Nephron (organoid): ENCODE data around the gene CYBA.

Experiments
- H3K27ac Mint-ChIP-seq, 3 experiments: 2 replicates each; pipeline ENCODE4 v1.8.0; 2020; ENCODE audit warnings: mixed read lengths in 3 of 3, mild to moderate bottlenecking in 2 of 3, moderate library complexity in 1 of 3
- H3K27me3 Mint-ChIP-seq: 2 replicates; pipeline ENCODE4 v1.8.0; 2021; ENCODE audit warnings: low read depth, mild to moderate bottlenecking, moderate library complexity, mixed read lengths
- H3K36me3 Mint-ChIP-seq: 2 replicates; pipeline ENCODE4 v1.8.0; 2020; ENCODE audit warnings: low read depth, mixed read lengths
- H3K4me1 Mint-ChIP-seq: 2 replicates; pipeline ENCODE4 v1.8.0; 2020; ENCODE audit warnings: mixed read lengths
- H3K4me3 Mint-ChIP-seq, 3 experiments: 2 replicates each; pipeline ENCODE4 v1.8.0; 2020; ENCODE audit warnings: mild to moderate bottlenecking in 3 of 3, mixed read lengths in 3 of 3, moderate library complexity in 2 of 3
- H3K9me3 Mint-ChIP-seq: 2 replicates; pipeline ENCODE4 v1.8.0; 2020; ENCODE audit warnings: mixed read lengths
- TF ChIP-seq, protein P1 (sequence below), 3 experiments: fragments of 200-600 bp; sonication (generic); IDR thresholded peaks; one replicate each; pipeline ENCODE4 v1.5.0; 2021; ENCODE audit warnings: antibody characterized with exemption in 3 of 3; ENCODE audit not compliant: unreplicated experiment in 3 of 3

CYBA gene

DNA sequence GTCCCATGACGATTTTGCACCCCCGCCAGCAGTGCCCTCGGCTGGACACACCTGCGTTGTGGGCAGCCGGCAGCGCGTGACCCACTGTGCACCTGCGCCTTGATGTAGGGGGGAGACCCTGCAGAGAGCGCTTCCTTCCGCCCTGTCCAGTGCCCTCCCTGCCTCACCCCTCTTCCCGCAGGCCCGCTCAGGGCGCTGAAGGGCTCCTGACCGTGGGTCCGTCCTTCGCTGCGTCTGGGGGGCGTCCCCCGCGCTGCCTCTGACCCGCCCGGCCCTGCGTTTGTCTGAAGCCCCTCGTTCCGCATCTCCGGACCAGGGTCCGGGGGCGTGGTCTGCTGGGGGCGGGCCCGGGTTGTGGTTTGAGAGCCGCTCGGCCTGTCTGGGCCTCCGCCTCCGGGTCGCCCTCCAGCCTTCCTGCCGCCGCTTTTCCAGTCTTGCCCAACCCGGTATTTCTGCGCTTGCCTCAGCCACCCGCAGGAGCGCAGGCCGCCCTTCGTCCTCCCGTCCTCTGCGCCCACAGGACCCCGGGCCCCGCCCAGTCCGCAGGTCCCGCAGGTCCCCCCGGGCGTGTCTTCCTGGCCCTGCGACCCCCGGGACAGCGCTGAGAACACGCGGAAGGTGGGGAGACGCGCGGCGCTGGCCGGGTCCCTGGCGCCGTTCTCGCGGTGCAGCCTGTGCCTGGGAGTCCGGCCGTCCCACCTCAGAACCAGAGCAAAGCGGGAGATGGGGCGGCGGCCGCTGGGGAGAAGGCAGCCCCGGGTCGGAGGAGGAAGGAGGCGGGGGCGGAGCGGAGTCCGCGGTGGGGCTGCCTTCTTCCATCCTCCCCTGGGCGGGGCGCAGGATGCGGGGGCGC lies 16.5 kb downstream of the CYBA start:
- TF ChIP-seq, protein P1, sequence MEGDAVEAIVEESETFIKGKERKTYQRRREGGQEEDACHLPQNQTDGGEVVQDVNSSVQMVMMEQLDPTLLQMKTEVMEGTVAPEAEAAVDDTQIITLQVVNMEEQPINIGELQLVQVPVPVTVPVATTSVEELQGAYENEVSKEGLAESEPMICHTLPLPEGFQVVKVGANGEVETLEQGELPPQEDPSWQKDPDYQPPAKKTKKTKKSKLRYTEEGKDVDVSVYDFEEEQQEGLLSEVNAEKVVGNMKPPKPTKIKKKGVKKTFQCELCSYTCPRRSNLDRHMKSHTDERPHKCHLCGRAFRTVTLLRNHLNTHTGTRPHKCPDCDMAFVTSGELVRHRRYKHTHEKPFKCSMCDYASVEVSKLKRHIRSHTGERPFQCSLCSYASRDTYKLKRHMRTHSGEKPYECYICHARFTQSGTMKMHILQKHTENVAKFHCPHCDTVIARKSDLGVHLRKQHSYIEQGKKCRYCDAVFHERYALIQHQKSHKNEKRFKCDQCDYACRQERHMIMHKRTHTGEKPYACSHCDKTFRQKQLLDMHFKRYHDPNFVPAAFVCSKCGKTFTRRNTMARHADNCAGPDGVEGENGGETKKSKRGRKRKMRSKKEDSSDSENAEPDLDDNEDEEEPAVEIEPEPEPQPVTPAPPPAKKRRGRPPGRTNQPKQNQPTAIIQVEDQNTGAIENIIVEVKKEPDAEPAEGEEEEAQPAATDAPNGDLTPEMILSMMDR (IDR thresholded peaks at IDR 0.05; ENCODE audit: unreplicated experiment in 3 of 3), result no peak
- Mint-ChIP-seq H3K4me1 (no peaks in the 10 kb centered on the region), H3K27ac (no peak overlapping the region), H3K9me3 (no peaks in the 10 kb centered on the region), H3K36me3 (peaks cover 15% of the 10 kb centered on the region), H3K4me3 (peak overlapping the region in 1 of 3 experiments; percentile 55), H3K27me3 (peaks cover 38% of the 10 kb centered on the region)

DNA sequence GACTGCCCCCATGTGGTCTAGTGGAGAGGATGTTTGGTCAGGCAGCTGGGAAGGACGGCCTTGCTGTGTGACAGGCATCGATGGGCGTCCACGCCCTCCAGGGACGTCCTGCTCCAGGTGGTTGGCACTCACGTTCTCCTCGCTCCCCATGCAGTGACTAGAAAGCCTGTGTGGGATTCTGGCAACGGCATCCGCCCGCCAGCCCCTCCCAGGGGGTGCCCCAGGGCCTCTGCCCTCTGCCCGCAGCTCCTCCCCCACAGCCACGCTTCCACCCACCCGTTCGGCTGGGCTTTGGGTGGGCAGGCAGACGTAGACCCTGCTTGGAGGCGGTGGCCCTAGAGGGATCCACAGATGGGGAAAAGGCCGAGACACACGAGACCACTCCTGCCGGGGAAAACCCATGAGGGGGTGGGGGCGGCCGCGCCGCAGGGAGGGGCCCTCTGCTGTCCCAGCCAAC lies 17.1 kb downstream of the CYBA start:
- Mint-ChIP-seq H3K27ac (no peak overlapping the region), H3K4me3 (peak overlapping the region in 1 of 3 experiments; percentile 25), H3K27me3 (peaks cover 35% of the 10 kb centered on the region), H3K9me3 (no peaks in the 10 kb centered on the region), H3K4me1 (no peaks in the 10 kb centered on the region), H3K36me3 (peaks cover 17% of the 10 kb centered on the region)
- TF ChIP-seq, protein P1 (IDR thresholded peaks at IDR 0.05; ENCODE audit: unreplicated experiment in 3 of 3), result peak in 2 of 3 experiments; percentile 34 to 36

DNA sequence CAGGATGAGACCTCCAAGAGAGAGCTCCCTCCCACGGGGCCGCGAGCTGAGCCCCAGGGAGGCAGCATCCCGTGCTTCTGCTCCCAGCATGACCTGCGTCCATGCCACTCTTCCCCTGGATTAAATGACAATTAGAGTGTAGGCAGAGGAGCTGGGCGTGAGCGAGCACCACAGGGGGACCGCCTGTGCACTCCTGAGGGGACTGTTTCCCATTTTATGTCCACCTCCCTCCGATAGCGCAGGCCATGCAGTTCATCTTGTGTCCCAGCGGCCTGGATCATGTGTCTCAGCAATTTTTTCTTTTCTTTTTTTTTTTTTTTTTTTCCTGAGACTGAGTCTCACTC lies 18.3 kb downstream of the CYBA start:
- Mint-ChIP-seq H3K36me3 (peaks cover 27% of the 10 kb centered on the region), H3K27me3 (peaks cover 23% of the 10 kb centered on the region), H3K27ac (no peak overlapping the region), H3K4me3 (no peak overlapping the region), H3K4me1 (no peaks in the 10 kb centered on the region), H3K9me3 (no peaks in the 10 kb centered on the region)
- TF ChIP-seq, protein P1 (IDR thresholded peaks at IDR 0.05; ENCODE audit: unreplicated experiment in 3 of 3), result no peak

DNA sequence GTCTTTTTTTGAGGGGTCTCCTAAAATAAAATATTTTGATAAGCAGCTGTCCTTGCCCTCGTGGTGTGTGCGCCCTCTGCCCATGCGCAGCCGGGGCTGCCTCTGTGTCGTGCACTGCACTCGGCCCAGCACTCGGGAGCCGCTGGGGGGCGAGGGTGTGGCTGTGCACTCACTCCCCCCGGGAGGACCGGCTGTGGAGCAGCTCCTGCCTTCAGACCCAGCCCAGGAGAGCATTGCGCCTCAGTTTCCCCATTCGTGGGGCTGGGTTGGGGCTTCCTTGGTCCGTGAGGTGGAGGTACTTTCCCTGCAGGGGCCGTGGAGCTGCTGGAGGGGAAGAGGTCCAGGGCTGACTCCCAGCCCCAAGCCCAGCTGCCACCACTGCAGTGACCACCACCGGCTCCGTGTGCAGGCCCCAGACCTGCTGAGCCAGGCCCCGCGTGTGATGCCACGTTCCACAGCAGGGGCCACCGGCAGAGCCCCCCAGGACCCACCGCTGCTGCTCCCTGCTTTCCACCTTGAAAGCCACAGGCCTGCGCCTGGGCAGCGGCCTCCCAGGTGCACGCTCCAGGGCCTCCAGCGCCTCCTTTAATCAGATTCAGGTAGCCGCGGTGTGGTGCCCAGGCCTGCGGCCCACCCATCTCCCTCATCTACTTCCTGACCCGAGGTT lies 18.8 kb downstream of the CYBA start:
- Mint-ChIP-seq H3K27me3 (peaks cover 18% of the 10 kb centered on the region), H3K4me3 (no peak overlapping the region), H3K27ac (no peak overlapping the region), H3K4me1 (no peaks in the 10 kb centered on the region), H3K36me3 (peaks cover 30% of the 10 kb centered on the region), H3K9me3 (no peaks in the 10 kb centered on the region)
- TF ChIP-seq, protein P1 (IDR thresholded peaks at IDR 0.05; ENCODE audit: unreplicated experiment in 3 of 3), result no peak

DNA sequence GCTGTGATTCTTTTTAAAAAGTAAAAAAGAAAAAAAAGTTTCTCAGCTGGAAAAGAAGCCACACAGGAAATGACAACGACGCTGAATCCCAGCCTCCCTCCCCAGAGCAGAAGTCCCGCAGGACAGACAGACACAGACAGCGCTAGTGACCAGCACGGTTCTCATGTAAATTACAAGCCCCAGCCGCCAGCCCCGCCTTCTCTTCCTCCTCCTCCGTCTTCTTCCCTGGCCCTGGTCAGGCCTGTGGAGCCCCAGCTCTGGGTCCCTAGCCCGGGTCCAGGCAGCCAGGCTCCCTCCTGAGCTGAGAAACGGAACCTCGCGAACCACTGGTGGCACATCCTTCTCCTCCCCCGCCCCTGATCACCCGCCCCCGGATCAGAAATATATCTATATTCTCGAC lies 19.5 kb downstream of the CYBA start:
- Mint-ChIP-seq H3K9me3 (no peaks in the 10 kb centered on the region), H3K4me1 (no peaks in the 10 kb centered on the region), H3K4me3 (no peak overlapping the region), H3K36me3 (peaks cover 36% of the 10 kb centered on the region), H3K27me3 (peaks cover 14% of the 10 kb centered on the region), H3K27ac (no peak overlapping the region)
- TF ChIP-seq, protein P1 (IDR thresholded peaks at IDR 0.05; ENCODE audit: unreplicated experiment in 3 of 3), result no peak
